ENCODE measurements around the gene TBCB. TPM values are rescaled to one million over a fixed set of nuclear protein-coding genes. Genes with fewer than 3 reads are reported as not detected.
"Not testable (repeated sequence)": the region's sequence is repeated elsewhere in the genome, so short reads cannot be mapped to it uniquely, and the experiment has no call there.

TBCB gene
- polyA plus RNA-seq, 1 donor = 110 TPM

- peak; percentile 67 for DNase-seq
These were observed 54.0 kb downstream of the TBCB start for GRCh38 chr19:36169084-36169760.

- no peak for DNase-seq
These were observed 57.6 kb downstream of the TBCB start for GRCh38 chr19:36172852-36173251.

- DNase-seq = not testable (repeated sequence)
These were observed 58.6 kb downstream of the TBCB start for GRCh38 chr19:36173846-36174245.

Other genes starting within 250 kb of the TBCB start
- gene APLP1, start 246.9 kb upstream of the TBCB start, polyA plus RNA-seq (ENCODE audit: insufficient read length) = 25.0 TPM
- gene NFKBID, start 214.9 kb upstream of the TBCB start, polyA plus RNA-seq (ENCODE audit: insufficient read length) = 4.4 TPM
- 1.1 TPM for gene HCST, start 212.9 kb upstream of the TBCB start, polyA plus RNA-seq (ENCODE audit: insufficient read length)
- gene TYROBP, start 207.2 kb upstream of the TBCB start, polyA plus RNA-seq (ENCODE audit: insufficient read length) = 7.4 TPM
- 10.2 TPM for gene LRFN3, start 179.1 kb upstream of the TBCB start, polyA plus RNA-seq (ENCODE audit: insufficient read length)
- 9.4 TPM for gene SDHAF1, start 120.3 kb upstream of the TBCB start, polyA plus RNA-seq (ENCODE audit: insufficient read length)
- 14.0 TPM for gene SYNE4, start 106.7 kb upstream of the TBCB start, polyA plus RNA-seq (ENCODE audit: insufficient read length)
- 15.3 TPM for gene ALKBH6, start 101.3 kb upstream of the TBCB start, polyA plus RNA-seq (ENCODE audit: insufficient read length)
- 55.9 TPM for gene CLIP3, start 82.6 kb upstream of the TBCB start, polyA plus RNA-seq (ENCODE audit: insufficient read length)
- 9.2 TPM for gene THAP8, start 61.2 kb upstream of the TBCB start, polyA plus RNA-seq (ENCODE audit: insufficient read length)
- 7.8 TPM for gene WDR62, start 60.6 kb upstream of the TBCB start, polyA plus RNA-seq (ENCODE audit: insufficient read length)
- gene OVOL3, start 4.3 kb upstream of the TBCB start, polyA plus RNA-seq (ENCODE audit: insufficient read length) = not detected
- gene POLR2I, start 593 bp upstream of the TBCB start, polyA plus RNA-seq (ENCODE audit: insufficient read length) = 42.6 TPM
- gene CAPNS1, start 24.6 kb downstream of the TBCB start, polyA plus RNA-seq (ENCODE audit: insufficient read length) = 520 TPM
- 25.6 TPM for gene COX7A1, start 37.0 kb downstream of the TBCB start, polyA plus RNA-seq (ENCODE audit: insufficient read length)
- 8.1 TPM for gene ZNF565, start 99.2 kb downstream of the TBCB start, polyA plus RNA-seq (ENCODE audit: insufficient read length)
- gene ZNF146, start 99.6 kb downstream of the TBCB start, polyA plus RNA-seq (ENCODE audit: insufficient read length) = 155 TPM

Data from left kidney (tissue), 2 donors.